Measurements from ENCODE around the gene KCNQ2. TPM values are rescaled to one million over a fixed set of nuclear protein-coding genes. Genes with fewer than 3 reads are reported as not detected.
A peak's percentile ranks its signal among the peaks of the same experiment; 100 is the strongest.
"Not testable (repeated sequence)": the region's sequence is repeated elsewhere in the genome, so short reads cannot be mapped to it uniquely, and the experiment has no call there.

The KCNQ2 gene
- not detected in 2 replicates for total RNA-seq

GRCh38 chr20:63471981-63472831 lies at the start of gene KCNQ2:
Gene KCNQ2, minus strand, starts transcription at chr20:63472655. Its CDS starts 192 bp downstream, at chr20:63472463.
- DNase-seq (ENCODE audit: low read depth in 2 of 2), result no peak

GRCh38 chr20:63521602-63522001 lies 49.1 kb upstream of the KCNQ2 start:
- peak in 1 of 2 donors; percentile 17 for DNase-seq (ENCODE audit: low read depth in 2 of 2)

- peak in 1 of 2 donors; percentile 58 for DNase-seq (ENCODE audit: low read depth in 2 of 2)
Measured at GRCh38 chr20:63520934-63521601, 48.6 kb upstream of the KCNQ2 start.

- DNase-seq (ENCODE audit: low read depth in 2 of 2), result peak; percentile 51 to 81
Measured at GRCh38 chr20:63520504-63520933, 48.1 kb upstream of the KCNQ2 start, which contains the start of gene PPDPF. Gene PPDPF, plus strand, starts transcription at chr20:63520765. Its CDS starts 544 bp downstream, at chr20:63521309.

GRCh38 chr20:63519668-63520503 lies 47.4 kb upstream of the KCNQ2 start:
- peak in 1 of 2 donors; percentile 57 for DNase-seq (ENCODE audit: low read depth in 2 of 2)

GRCh38 chr20:63518946-63519667 lies 46.7 kb upstream of the KCNQ2 start:
- DNase-seq (ENCODE audit: low read depth in 2 of 2), result no peak

GRCh38 chr20:63518351-63518861 lies 46.0 kb upstream of the KCNQ2 start:
- no peak for DNase-seq (ENCODE audit: low read depth in 2 of 2)

GRCh38 chr20:63517376-63518309 lies 45.2 kb upstream of the KCNQ2 start:
- DNase-seq (ENCODE audit: low read depth in 2 of 2), result no peak

GRCh38 chr20:63514520-63514919 lies 42.1 kb upstream of the KCNQ2 start:
- not testable (repeated sequence) for DNase-seq (ENCODE audit: low read depth in 2 of 2)

GRCh38 chr20:63513207-63513606 lies 40.8 kb upstream of the KCNQ2 start:
- no peak for DNase-seq (ENCODE audit: low read depth in 2 of 2)

- DNase-seq (ENCODE audit: low read depth in 2 of 2), result no peak
Measured at GRCh38 chr20:63509088-63509564, 36.7 kb upstream of the KCNQ2 start.

GRCh38 chr20:63508072-63508768 lies 35.8 kb upstream of the KCNQ2 start:
- no peak for DNase-seq (ENCODE audit: low read depth in 2 of 2)

GRCh38 chr20:63507083-63507743 lies 34.8 kb upstream of the KCNQ2 start:
- DNase-seq (ENCODE audit: low read depth in 2 of 2), result no peak

- DNase-seq (ENCODE audit: low read depth in 2 of 2), result no peak
Measured at GRCh38 chr20:63505723-63506122, 33.3 kb upstream of the KCNQ2 start.

GRCh38 chr20:63505281-63505680 lies 32.8 kb upstream of the KCNQ2 start:
- no peak for DNase-seq (ENCODE audit: low read depth in 2 of 2)

GRCh38 chr20:63504642-63505041 lies 32.2 kb upstream of the KCNQ2 start:
- no peak for DNase-seq (ENCODE audit: low read depth in 2 of 2)

GRCh38 chr20:63503524-63503923 lies 31.1 kb upstream of the KCNQ2 start:
- no peak for DNase-seq (ENCODE audit: low read depth in 2 of 2)

GRCh38 chr20:63502671-63503172 lies 30.3 kb upstream of the KCNQ2 start:
- no peak for DNase-seq (ENCODE audit: low read depth in 2 of 2)
